Inferior parietal cortex (tissue), 1 donor: ENCODE data around the gene CDKL1.
A peak's percentile ranks its signal among the peaks of the same experiment; 100 is the strongest.
"Not testable (repeated sequence)": the region's sequence is repeated elsewhere in the genome, so short reads cannot be mapped to it uniquely, and the experiment has no call there.

Experiments used
- DNase-seq: peaks from one replicate; pipeline ENCODE4 v3.0.0-alpha.2; 2016; ENCODE audit errors: extremely low spot score

The CDKL1 gene

DNA sequence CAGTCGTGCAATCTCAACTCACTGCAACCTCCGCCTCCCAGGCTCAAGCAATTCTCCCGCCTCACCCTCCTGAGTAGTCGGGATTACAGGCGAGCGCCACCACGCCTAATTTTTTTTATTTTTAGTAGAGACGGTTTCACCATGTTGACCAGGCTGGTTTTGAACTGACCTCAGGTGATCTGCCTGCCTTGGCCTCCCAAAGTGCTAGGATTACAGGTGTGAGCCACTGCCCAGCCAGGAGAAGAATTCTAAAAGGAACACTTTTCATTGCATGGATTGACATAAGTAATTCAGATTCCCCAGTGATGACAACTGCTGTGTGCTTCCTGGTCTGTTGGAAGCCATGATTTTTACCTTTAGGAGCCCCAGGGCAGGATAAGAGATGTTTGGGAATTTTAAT lies 62.5 kb downstream of the CDKL1 start:
- no peak for DNase-seq

DNA sequence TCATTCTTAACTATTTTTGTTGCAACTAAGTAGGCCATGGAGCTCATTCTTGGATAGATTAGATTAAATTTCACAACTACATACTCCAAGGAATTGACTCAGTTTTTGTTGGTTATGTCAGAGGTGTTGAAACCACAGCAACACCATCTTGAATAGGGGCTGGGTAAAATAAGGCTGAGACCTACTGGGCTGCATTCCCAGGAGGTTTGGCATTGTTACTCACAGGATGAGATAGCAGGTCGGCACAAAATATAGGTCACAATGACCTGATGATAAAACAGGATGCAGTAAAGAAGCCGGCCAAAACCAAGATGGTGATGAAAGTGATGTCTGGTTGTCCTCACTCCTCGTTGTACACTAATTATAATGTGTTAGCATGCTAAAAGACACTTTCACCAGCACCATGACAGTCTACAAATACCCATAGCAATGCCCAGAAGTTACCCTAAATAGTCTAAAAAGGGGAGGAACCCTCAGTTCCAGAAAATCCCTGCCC lies 63.6 kb downstream of the CDKL1 start:
- no peak for DNase-seq

DNA sequence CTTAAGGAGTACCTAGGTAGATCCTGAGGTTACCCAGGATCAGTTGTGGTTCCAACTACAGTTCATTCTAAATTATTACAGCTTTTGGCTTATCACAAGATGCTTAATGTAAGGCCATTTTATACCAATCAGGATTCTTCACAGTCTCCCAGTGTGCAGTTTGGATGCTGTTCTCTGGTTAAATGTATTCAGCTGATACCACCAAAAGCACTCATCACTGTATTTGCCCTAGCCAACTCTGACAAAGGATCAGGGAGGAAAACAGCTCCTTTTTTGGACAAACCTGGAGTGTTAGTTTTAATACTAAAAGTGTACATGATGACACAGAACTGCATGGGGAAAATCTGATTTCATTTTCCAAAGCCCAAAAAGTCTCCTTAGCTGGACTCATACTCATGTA lies 65.1 kb downstream of the CDKL1 start:
- DNase-seq = no peak

DNA sequence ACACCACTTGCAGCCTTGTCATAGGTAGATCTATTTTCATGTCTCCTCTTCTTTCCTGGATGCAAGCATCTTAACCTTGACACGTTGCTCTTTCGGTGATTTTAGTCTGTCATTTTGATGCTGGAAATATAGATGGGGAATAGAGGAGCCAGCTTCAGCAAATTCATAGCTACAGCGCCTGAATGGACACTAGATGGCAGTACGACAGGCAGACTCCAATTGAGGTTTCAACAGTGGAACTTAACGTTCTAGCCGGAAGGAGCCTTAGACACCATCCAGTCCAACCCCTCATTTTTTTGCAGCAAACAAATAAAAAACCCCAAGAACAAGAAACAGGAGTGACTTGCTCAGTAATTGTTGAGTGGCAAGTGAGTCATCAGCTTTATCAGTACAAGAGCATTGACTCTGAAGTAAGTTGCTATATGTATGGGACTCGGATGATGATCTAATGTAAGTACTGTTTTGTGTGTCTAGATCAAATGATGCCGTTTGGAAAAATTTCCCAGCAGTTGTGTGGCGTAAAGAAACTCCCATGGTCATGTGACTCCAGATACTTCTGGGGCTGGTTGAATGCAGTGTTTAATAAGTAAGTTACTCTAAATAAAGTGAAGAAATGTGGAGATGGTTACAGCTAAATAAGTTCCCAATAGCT lies 75.5 kb downstream of the CDKL1 start:
- peak; percentile 92 for DNase-seq

DNA sequence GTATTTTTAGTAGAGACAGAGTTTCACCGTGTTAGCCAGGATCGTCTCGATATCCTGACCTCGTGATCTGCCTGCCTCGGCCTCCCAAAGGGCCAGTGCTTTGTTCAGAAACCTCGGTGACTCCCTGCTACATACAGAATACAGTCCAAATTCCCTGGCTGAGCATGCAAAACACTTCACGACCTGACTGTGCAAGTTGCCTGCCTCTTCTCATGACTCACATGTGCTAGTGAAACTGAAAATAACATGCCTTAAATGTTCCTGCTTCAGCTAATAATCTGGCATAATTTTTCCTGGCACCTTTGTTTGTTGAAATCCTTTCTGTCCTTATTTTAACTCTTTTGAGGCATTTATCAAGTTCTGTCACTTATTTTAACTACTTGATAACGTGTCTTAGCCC lies 76.4 kb downstream of the CDKL1 start:
- DNase-seq = no peak

DNA sequence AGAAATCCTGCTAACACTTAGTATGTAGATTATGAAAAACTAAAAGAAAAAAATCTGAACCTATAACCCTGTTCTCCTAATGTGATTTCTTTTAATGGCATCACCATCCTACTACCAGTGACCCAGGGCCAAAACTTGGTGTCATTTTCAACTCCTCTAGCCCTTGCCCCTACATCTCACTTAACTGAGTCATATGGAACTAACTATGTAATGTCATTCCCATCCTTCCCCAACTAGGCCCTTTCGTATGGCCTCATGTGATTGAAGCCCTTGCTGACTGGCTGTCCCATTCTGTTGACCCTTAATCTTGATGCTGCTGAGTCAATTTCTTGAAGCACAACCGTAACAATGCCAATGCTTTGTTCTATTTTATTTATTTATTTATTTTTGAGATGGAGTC lies 77.0 kb downstream of the CDKL1 start:
- DNase-seq = no peak

DNA sequence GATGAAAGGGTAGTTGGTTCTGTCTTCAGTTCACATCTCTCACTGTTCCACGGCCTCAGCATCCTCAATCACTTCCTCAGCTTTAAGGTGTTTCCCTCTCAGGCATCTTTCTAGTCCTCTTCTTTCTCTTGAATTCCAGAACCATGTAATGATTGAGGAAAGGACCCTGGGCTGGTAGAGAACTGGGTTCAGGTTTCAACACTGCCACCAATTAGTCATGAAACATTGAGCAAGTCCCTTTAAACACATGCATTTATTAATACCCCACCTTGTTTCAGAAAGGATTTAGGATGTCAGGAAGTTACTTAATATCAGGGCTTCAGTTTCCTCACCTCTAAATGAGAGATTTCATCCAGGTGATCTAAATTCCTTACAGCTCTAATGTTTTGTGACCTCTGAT lies 77.4 kb downstream of the CDKL1 start:
- no peak for DNase-seq

DNA sequence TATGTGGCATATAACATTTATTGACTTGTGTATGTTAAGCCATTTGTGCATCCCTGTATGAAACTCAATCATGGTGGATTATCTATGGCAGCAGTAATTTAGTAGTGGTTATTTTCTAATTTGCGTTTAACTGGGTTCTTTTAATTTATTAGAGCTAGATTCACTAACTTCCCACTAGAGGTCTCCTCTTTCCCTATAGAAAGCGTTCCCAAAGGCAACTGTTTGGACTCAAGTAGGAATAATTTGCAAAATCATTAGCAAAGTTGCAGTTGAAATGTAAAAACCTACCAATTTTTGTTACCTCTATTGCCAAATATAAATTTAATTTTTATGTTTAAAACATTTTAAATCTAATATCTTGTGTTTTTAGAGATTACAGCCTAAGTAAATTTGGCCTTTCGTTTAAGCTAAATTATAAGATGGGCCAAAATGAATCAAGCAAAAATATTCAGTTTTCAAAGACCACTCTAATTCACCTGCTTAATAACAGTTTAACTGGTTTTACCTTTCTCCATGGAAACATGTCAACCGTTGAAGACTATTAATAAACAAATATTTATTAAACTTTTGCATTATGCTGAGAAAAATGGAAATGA lies 78.6 kb downstream of the CDKL1 start:
- DNase-seq = peak; percentile 65

DNA sequence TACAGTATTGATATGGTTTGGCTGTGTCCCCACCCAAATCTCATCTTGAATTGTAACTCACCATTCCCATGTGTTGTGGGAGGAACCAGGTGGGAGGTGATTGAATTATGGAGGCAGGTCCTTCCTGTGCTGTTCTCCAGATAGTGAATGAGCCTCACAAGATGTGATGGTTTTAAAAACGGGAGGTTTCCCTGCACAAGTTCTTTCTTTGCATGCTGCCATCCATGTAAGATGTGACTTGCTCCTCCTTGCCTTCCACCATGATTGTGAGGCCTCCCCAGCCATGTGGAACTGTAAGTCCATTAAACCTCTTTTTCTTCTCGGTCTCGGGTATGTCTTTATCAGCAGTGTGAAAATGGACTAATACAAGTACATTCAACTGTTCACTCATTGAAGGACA lies 82.6 kb downstream of the CDKL1 start:
- DNase-seq = not testable (repeated sequence)

DNA sequence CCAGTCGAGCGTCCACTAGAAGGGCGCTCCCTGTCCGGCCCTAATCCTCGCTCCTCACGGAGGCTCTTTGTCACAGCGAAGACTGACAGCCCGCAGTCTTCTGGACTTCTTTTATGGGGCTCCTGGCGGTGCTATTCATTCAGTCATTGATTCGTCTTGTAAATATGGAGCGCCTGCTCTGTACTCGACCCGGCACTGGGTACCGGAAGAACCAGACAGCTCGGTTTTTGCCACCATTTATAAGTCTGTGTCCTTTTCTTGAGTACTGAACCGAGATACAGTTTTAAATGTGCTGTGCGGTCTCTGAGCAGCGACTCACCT lies 84.0 kb downstream of the CDKL1 start:
- DNase-seq = no peak

DNA sequence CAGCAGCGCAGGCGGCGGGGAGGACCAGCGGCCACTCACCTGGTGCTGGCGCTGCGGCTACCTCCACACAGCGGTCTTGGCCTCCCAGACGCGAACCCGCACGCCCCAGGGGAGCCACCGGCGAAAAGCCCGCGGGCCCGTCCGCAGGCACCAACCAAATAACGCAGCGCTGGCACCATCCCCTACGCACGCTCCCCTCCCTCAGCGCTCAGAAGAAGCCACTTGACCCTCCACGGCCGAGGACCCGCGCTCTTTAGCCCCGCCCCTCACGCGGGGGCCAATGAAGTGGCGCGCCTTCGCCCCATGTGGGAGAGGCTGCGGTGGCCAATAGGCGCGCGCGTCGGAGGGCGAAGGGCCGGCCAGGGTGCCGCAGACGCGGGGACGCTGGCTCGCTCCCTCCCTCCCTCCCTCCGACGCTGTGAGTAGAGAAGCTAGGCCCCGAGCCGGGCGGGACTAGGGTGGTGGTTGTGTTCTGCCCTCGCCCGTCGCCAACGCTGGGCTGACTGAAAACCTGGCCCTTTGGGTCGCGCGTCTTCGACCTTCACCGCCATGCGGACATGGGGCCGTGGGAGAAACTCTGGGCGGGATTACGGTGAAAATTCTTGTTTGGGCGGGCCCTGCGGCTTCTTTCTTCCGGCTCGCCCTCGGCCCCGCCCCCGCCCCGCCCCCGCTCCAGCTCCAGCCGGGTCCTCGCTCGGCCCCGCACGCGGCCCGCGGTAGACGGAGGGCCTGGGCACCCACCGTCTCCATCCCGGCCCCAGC lies 84.5 kb downstream of the CDKL1 start, which contains the start of the genes DMAC2L and L2HGDH:
TSS of gene DMAC2L (plus strand) at position 353 of the 762 bp plus-strand sequence. CDS start 9,164 bp downstream, outside the sequence.
TSS of gene L2HGDH (minus strand) at position 258 of the 762 bp plus-strand sequence. CDS start at position 179, 79 bp downstream.
- peak; percentile 95 for DNase-seq

DNA sequence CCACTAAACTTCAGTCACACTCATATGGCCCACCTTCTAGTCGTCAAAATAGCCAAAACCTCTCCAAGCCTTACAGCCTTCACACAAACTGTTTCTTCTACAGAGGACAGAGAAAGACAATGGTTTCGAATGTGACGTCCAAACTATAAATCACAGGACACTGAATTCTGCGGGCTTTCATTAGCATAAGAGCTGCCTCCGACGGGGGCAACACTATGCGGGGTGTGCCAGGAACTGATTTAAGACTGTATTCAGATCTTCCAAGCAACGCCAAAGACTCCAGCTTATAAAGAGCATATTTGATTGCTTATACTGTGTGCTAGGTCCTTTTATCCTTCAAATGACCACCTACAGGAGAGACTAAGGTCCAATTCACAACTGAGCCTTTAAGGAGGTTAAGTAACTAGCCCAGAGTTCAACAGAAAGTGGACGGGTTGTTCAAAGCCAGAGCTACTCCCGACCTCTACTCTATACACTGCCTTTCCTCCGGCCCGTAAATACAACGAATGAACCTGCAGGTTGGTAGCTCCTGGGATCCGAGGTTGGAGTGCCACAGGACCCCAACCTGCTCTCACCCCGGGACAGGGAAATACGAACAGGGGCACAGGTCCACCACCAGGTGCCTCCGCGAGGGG lies 85.2 kb downstream of the CDKL1 start:
- no peak for DNase-seq

DNA sequence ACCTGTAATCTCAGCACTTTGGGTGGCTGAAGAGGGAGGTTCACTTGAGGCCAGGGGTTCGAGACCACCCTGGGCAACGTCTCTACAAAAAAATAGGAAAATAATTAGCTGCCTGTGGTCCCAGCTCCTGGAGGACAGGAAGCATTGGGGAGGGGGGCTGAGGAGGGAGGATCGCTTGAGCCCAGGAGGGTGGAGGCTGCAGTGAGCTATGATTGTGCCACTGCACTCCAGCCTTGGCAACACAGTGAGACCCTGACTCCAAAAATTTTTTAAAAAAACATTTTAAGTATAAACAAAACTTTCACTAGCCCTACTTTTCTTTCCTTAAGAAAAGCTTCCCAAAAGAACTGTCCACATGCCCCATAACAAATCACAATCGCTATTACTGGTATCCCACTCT lies 86.2 kb downstream of the CDKL1 start:
- DNase-seq = no peak

DNA sequence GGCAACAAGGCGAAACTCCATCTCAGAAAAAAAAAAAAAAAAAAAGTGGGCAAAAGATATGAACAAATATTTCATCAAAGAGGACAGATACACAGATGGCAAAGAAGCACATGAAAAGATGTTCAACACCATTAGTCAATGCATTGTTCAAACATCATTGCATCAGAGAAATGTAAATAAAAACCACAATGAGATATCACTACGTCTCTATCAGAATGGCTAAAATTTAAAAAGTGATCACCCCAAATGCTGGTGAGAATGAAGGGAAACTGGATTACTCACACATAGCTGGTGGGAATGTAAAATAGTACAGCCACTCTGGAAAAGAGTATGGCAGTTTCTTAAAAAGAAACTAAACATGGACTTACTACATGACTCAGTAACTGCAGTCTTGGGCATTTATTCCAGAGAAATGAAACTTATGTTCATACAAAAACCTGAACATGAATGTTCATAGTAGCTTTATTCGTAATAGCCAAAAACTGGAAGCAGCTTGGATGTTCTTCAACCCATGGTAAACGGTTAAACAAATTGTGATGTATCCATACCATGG lies 88.2 kb downstream of the CDKL1 start:
- no peak for DNase-seq

DNA sequence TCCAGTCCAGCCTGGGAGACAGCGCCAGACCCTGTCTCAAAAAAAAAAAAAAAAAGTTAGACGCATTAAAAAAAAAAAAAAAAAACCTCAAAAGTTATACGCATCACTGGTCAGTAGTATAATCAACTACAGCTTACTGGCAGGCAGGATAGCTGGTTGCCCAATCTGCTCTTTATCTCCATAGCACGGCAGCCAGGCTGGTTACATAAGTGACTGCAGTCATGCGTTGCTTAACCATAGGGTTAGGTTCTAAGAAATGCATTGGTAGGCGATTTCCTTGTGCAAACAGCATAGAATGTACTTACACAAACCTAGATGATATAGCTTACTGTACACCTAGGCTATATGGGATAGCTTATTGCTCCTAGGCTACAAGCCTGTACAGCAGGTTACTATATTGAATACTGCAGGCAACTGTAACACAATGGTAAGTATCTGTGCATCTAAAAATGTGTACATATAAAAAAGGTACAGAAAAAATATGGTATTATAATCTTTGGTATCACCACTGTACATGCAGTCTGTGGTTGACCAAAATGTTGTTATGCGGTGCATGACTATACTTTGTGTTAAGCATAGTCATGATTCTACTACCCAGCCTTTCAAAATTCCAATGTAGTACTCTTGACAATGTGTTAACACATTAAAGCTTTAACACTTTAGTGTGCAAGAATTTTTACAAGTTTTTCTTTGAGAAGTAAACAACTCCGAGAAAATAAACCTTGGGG lies 92.8 kb downstream of the CDKL1 start:
- peak; percentile 24 for DNase-seq

DNA sequence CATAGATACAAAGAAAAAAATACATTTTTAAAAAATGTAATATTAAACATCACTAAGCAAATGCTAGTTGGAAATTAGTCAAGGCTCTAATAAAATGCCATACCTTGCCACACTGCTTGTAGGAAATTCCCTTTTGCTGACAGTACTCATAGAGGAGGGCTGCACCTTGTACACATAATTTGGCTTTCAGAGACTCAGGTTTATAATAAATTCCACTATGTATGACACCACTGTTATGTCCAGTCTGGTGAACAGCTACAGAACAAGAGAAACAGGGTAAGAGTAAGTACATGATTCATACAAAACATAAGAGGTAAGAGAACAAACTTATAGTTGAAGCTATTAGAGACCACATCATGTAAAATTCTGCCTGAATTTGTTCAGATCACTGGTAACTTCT lies 94.8 kb downstream of the CDKL1 start:
- no peak for DNase-seq

DNA sequence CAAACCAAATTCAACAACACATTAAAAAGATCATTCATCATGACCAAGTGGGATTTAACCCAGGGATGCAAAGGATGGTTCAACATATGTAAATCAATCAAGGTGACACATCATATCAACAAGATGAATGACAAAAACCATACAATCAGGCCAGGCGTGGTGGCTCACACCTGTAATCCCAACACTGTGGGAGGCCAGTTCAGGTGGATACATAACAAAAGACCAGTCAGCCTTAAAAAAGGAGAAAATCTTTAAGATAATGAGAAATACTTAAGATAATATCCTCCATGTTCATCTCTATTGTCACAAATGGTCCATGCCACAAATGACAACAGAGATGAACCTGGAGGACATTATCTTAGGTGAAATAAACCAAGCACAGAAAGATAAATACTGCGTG lies 97.1 kb downstream of the CDKL1 start:
- DNase-seq = no peak

DNA sequence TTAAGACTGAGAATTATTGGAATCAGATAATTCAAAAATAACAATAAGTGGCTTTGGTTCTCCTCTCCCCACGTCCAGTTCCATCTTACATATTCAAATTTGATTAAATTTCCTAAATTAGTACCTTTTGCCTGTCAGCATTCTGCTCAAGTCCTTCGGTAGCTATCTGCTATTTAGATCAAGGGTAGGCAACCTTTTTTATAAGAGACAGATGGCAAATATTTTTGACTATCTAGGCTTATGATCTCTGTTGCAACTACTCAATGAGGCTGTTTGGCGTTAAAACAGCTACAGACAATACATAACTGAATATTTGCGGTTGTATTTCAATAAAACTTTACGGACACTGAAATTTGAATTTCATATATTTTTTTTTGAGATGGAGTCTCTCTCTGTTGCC lies 106.4 kb downstream of the CDKL1 start:
- no peak for DNase-seq

DNA sequence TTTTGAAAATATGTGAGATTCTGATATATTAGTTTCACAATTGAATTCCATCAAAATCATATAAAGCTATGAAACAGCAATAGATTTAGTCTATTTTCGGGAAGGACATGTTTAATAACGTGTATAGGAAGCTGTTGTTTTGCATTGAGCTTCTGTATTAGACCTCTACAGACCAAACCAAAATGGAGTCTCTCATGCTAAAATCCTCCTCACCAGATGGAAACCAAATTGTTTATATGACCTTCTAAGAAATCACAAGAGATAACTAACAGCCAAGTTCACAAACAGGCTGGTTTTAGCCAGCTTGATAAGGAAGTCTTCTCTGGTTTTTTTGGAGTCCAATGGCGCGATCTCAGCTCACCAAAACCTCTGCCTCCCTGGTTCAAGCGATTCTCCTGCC lies 108.5 kb downstream of the CDKL1 start:
- no peak for DNase-seq

DNA sequence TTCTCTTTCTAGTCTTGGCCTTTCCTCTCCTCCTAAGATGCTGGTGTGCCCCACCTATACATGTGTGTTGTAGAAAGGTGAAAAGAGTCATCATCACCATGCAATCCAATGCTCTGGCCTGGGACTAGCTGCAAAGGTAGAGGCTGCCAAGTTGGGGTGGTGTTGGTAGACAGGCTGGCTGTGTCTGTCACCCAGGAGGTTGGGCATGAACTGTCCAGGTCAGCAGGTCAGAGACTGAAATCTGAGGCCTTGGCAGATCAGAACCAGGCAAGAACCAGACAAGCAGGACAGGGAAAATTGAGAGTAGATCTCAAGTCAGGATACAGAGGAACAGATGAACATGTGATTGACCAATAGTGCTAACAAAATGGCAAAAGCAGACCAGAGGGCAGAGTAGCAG lies 110.8 kb downstream of the CDKL1 start:
- no peak for DNase-seq
